Hematopoietic multipotent progenitor cell treated with erythropoietin and hydrocortisone succinate and interleukin-3 and kit ligand, for 15 days (in vitro differentiated cells): ENCODE data around the gene AGXT2.
A peak's percentile ranks its signal among the peaks of the same experiment; 100 is the strongest.

Experiments used
- DNase-seq: peaks from one replicate; pipeline ENCODE4 v3.0.0-alpha.2; 2015; ENCODE audit warnings: low spot score

The AGXT2 gene

DNA sequence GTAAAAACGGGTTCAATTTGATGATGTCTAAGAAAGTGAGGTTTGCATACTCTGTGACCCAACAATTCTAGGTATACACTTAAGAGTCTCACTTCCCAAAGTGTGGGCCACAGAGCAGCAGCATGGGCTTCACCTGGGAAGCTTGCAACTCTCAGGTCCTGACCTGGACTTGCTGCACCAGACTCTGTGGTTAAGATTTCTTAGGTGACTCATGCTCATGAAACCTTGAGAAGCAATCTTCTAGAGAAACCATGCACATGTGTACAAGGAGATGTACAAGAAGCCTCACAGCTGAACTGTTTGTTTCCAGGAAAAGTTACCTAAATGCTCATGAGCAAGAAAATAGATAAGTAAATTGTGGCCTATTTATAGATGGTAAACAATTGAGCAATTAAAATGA is 88.4 kb downstream of the AGXT2 start:
- no peak for DNase-seq

DNA sequence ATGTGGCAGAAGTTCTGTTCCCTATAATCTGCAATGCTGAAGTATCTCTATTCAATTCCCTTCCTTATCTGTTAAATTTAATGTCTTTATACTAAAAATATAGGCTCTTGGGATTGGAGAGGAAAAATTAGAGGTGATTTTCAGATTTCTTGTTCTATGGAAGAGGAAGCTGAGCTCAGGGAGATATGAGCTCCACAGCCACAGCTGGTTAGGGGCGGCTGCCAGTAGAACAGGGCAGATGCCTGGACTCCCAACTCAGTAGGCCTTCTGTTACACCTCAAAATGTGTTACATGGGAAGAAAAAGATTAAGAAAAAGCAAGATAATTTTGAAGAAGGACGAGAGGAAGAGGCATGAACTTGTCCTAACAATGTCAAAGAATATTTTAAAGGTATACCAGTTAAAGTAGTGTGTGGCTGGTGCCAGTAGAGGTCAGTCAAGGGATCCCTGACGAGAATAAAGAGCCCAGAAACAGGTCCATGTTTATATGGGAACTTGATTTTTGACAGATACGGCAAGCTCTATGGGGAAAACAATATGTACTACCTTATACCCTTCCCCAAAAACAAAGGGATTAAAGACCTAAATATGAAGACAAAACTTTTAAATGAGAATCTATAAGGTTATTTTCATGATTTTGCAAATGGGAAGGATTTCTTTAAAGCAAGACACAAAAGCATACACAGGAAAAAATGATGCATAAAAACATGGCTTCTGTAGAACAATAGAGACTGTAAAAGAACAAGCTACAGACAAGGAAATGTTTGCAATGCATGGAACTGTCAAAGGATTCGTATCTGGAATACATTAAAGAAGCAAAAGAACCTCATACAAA is 89.7 kb downstream of the AGXT2 start:
- DNase-seq, result peak; percentile 17

DNA sequence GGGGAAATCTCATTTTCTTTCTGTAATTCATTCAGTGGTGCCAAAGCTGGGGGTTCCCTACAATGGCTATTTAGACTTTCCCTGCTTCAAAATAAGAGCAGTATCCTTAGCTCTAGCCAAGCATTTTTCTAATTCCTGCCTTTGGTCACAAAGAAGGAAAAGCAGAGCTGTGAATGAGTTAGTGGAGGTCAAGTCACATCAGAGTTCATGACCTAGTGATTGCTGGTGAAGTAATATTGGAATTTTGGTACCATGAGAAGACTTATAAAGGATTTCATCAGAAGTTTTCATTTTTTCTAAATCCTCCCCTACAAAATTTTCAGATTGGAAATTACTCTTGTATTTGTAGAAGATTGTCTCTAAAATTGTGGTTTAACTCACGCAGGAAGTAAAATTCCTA is 90.4 kb downstream of the AGXT2 start:
- no peak for DNase-seq
